GM23338 (cell line): ENCODE measurements around the gene PAX9.

Source experiments
- CREB1 ChIP-seq: fragments of 250-450 bp; sonication (Bioruptor Pico); IDR thresholded peaks from 2 replicates; pipeline ENCODE4 v1.5.0; 2020; ENCODE audit warnings: low read depth, mild to moderate bottlenecking, moderate library complexity
- EZH2 ChIP-seq: fragments of 200-600 bp; sonication (generic); IDR thresholded peaks from one replicate; pipeline ENCODE4 v1.8.0; 2017; ENCODE audit warnings: antibody characterized with exemption, mild to moderate bottlenecking, low read depth; ENCODE audit not compliant: unreplicated experiment
- EZH2phosphoT487 ChIP-seq: fragments of 200-600 bp; sonication (generic); IDR thresholded peaks from one replicate; pipeline ENCODE4 v1.8.1; 2018; ENCODE audit warnings: antibody characterized with exemption; ENCODE audit not compliant: unreplicated experiment
- JUNB ChIP-seq: IDR thresholded peaks from one replicate; pipeline ENCODE4 v1.6.1; 2016; ENCODE audit warnings: antibody characterized with exemption; ENCODE audit not compliant: unreplicated experiment
- NANOG ChIP-seq: IDR thresholded peaks from 2 replicates; pipeline ENCODE4 v1.6.1; 2016; ENCODE audit warnings: antibody characterized with exemption, borderline replicate concordance
- POLR2AphosphoS5 ChIP-seq: IDR thresholded peaks from 2 replicates; pipeline ENCODE4 v1.6.1; 2016; ENCODE audit warnings: antibody characterized with exemption, low read depth
- REST ChIP-seq: IDR thresholded peaks from one replicate; pipeline ENCODE4 v1.6.1; 2018; ENCODE audit warnings: antibody characterized with exemption; ENCODE audit not compliant: unreplicated experiment
- ZNF114 ChIP-seq: fragments of 250-450 bp; sonication (Bioruptor Pico); IDR thresholded peaks from 2 replicates; pipeline ENCODE4 v1.5.0; 2020; ENCODE audit warnings: mild to moderate bottlenecking, moderate library complexity
- ZNF331 ChIP-seq: fragments of 250-450 bp; sonication (Bioruptor Pico); IDR thresholded peaks from 2 replicates; pipeline ENCODE4 v1.5.0; 2020; ENCODE audit warnings: low read depth, mild to moderate bottlenecking, moderate library complexity
- TF ChIP-seq, protein P1 (sequence below), 2 experiments: fragments of 200-600 bp in 1 of 2; sonication (generic) in 1 of 2; conservative IDR thresholded peaks; 2 replicates each; pipeline versions ENCODE4 v1.5.1 to v1.6.1; 2016 to 2017; ENCODE audit warnings: antibody characterized with exemption in 2 of 2, low read depth in 2 of 2, mild to moderate bottlenecking in 2 of 2, moderate library complexity in 1 of 2

- TF ChIP-seq, protein P1, sequence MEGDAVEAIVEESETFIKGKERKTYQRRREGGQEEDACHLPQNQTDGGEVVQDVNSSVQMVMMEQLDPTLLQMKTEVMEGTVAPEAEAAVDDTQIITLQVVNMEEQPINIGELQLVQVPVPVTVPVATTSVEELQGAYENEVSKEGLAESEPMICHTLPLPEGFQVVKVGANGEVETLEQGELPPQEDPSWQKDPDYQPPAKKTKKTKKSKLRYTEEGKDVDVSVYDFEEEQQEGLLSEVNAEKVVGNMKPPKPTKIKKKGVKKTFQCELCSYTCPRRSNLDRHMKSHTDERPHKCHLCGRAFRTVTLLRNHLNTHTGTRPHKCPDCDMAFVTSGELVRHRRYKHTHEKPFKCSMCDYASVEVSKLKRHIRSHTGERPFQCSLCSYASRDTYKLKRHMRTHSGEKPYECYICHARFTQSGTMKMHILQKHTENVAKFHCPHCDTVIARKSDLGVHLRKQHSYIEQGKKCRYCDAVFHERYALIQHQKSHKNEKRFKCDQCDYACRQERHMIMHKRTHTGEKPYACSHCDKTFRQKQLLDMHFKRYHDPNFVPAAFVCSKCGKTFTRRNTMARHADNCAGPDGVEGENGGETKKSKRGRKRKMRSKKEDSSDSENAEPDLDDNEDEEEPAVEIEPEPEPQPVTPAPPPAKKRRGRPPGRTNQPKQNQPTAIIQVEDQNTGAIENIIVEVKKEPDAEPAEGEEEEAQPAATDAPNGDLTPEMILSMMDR (conservative IDR thresholded peaks at IDR 0.05; ENCODE audit: low read depth in 2 of 2): no peak
- TF ChIP-seq REST (no peak), EZH2 (no peak), ZNF114 (CRISPR knock-in tag) (no peak), ZNF331 (CRISPR knock-in tag) (no peak), NANOG (no peak), POLR2AphosphoS5 (no peak), CREB1 (CRISPR knock-in tag) (no peak), EZH2phosphoT487 (no peak), JUNB (no peak)
These were observed 43.8 kb upstream of the PAX9 start for GRCh38 chr14:36617824-36618223.
